Peyer's patch (tissue), 4 donors: ENCODE data around the gene CEBPB. TPM values are rescaled to one million over a fixed set of nuclear protein-coding genes. Genes with fewer than 3 reads are reported as not detected.

Experiments used
- DNase-seq, 3 donors: peaks; one replicate each; pipeline ENCODE4 v3.0.0-alpha.2; 2017 to 2019
- H3K27ac ChIP-seq, 4 donors: fragments of 200-600 bp; sonication (generic); one replicate each; pipeline ENCODE4 v1.5.1; 2016 to 2019
- H3K27me3 ChIP-seq, 2 donors: fragments of 200-600 bp; sonication (generic); one replicate each; pipeline ENCODE4 v1.5.1; 2019
- H3K36me3 ChIP-seq, 3 donors: fragments of 200-600 bp; sonication (generic); one replicate each; pipeline ENCODE4 v1.5.1; 2016 to 2019
- H3K4me1 ChIP-seq, 4 donors: fragments of 200-600 bp; sonication (generic); one replicate each; pipeline ENCODE4 v1.5.1; 2016 to 2019
- H3K4me3 ChIP-seq, 4 donors: fragments of 200-600 bp; sonication (generic); 1 replicate in 3 of 4; 2 replicates in 1 of 4; pipeline ENCODE4 v1.5.1; 2016 to 2019; ENCODE audit warnings: mild to moderate bottlenecking in 1 of 4
- H3K9me3 ChIP-seq, 4 donors: fragments of 200-600 bp; sonication (generic); one replicate each; pipeline ENCODE4 v1.5.1; 2016 to 2019; ENCODE audit warnings: mild to moderate bottlenecking in 1 of 4
- POLR2A ChIP-seq, 2 donors: fragments of 450-650 bp; IDR thresholded peaks; one replicate each; pipeline ENCODE4 v1.5.1; 2017; ENCODE audit warnings: antibody characterized with exemption in 2 of 2, mild to moderate bottlenecking in 2 of 2, moderate library complexity in 2 of 2
- total RNA-seq, 4 donors: library from RNA; depleted of rRNA; stranded (reverse); fragments of >200 nt; gene quantifications; one replicate each; pipeline ENCODE4 v1.1.0, GENCODE V29; 2016
- TF ChIP-seq, protein P1 (sequence below), 6 experiments: fragments of 450-650 bp in 4 of 6; fragments of 200-600 bp in 2 of 6; sonication (generic) in 1 of 6; IDR thresholded peaks; one replicate each; pipeline ENCODE4 v1.5.1; 2017 to 2019; ENCODE audit warnings: antibody characterized with exemption in 6 of 6, mild to moderate bottlenecking in 3 of 6, moderate library complexity in 1 of 6

The CEBPB gene
- total RNA-seq, 4 donors from 2014 or later = 13.8 to 41.3 (median 27.8) TPM

GRCh38 chr20:50186987-50187402 is 3.6 kb upstream of the CEBPB start:
- H3K27ac ChIP-seq = no peak overlapping the region
- H3K9me3 ChIP-seq = no peaks in the 10 kb centered on the region
- H3K4me3 ChIP-seq = no peak overlapping the region
- peaks cover 0 to 6% (median 0%) of the 10 kb centered on the region in 4 donors for H3K4me1 ChIP-seq
- H3K36me3 ChIP-seq = no peaks in the 10 kb centered on the region
- TF ChIP-seq POLR2A (IDR thresholded peaks at IDR 0.05) = no peak
- TF ChIP-seq, protein P1, sequence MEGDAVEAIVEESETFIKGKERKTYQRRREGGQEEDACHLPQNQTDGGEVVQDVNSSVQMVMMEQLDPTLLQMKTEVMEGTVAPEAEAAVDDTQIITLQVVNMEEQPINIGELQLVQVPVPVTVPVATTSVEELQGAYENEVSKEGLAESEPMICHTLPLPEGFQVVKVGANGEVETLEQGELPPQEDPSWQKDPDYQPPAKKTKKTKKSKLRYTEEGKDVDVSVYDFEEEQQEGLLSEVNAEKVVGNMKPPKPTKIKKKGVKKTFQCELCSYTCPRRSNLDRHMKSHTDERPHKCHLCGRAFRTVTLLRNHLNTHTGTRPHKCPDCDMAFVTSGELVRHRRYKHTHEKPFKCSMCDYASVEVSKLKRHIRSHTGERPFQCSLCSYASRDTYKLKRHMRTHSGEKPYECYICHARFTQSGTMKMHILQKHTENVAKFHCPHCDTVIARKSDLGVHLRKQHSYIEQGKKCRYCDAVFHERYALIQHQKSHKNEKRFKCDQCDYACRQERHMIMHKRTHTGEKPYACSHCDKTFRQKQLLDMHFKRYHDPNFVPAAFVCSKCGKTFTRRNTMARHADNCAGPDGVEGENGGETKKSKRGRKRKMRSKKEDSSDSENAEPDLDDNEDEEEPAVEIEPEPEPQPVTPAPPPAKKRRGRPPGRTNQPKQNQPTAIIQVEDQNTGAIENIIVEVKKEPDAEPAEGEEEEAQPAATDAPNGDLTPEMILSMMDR (IDR thresholded peaks at IDR 0.05) = no peak
- DNase-seq = peak in 1 of 3 donors; percentile 37
- H3K27me3 ChIP-seq = no peaks in the 10 kb centered on the region

- Histone ChIP-seq H3K4me1 (peaks cover 0 to 7% (median 0%) of the 10 kb centered on the region in 4 donors), H3K27me3 (no peaks in the 10 kb centered on the region), H3K4me3 (no peak overlapping the region), H3K27ac (no peak overlapping the region), H3K9me3 (no peaks in the 10 kb centered on the region), H3K36me3 (no peaks in the 10 kb centered on the region)
- TF ChIP-seq, protein P1 (IDR thresholded peaks at IDR 0.05) = no peak
- no peak for TF ChIP-seq POLR2A (IDR thresholded peaks at IDR 0.05)
- DNase-seq = peak in 1 of 3 donors; percentile 54
Measured at GRCh38 chr20:50187403-50188051, 3.1 kb upstream of the CEBPB start.

- Histone ChIP-seq H3K4me1 (peaks cover 0 to 15% (median 2%) of the 10 kb centered on the region in 4 donors), H3K36me3 (peaks cover 0 to 3% (median 0%) of the 10 kb centered on the region in 3 donors), H3K27me3 (no peaks in the 10 kb centered on the region), H3K4me3 (no peak overlapping the region), H3K27ac (no peak overlapping the region), H3K9me3 (no peaks in the 10 kb centered on the region)
- TF ChIP-seq, protein P1 (IDR thresholded peaks at IDR 0.05) = no peak
- no peak for TF ChIP-seq POLR2A (IDR thresholded peaks at IDR 0.05)
- DNase-seq = no peak
Measured at GRCh38 chr20:50188287-50188688, 2.3 kb upstream of the CEBPB start.

GRCh38 chr20:50188879-50189680 is 1.6 kb upstream of the CEBPB start:
- peak overlapping the region in 1 of 4 donors; percentile 100 for H3K27ac ChIP-seq
- peaks cover 0 to 16% (median 8%) of the 10 kb centered on the region in 4 donors for H3K4me1 ChIP-seq
- H3K27me3 ChIP-seq = no peaks in the 10 kb centered on the region
- H3K36me3 ChIP-seq = peaks cover 0 to 11% (median 0%) of the 10 kb centered on the region in 3 donors
- no peak overlapping the region for H3K4me3 ChIP-seq
- DNase-seq = peak in 2 of 3 donors; percentile 50 to 53
- no peaks in the 10 kb centered on the region for H3K9me3 ChIP-seq
- TF ChIP-seq, protein P1 (IDR thresholded peaks at IDR 0.05) = no peak
- TF ChIP-seq POLR2A (IDR thresholded peaks at IDR 0.05) = no peak

DNA sequence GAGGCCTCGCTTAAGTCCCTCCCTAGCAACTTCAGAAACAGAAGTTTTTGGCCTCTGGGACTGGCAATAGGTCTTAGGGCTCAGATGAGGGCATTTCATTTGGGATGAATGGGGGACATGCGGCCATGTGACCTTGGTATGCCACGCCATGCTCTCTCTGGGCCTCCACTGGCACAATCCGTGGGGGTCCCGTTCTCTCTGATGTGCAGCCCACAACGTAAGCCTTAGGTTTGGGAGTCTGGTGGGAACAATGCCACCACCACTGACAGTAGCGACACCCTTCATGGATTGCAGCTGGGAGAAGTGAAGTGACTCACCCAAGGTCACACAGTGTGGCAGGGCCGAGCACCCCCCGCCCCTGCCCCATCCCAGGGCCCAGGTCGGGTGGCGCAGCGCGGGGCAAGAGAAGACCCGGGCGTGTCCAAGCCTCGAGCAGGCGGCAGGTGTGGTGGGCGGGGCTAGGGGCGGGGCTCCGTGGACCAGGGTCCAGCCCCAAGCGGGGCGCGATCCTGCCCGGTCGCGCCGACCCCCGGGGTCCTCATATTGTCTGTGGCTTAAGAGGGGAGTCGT is 864 bp upstream of the CEBPB start:
- peak; percentile 61 to 90 (median 90) for DNase-seq
- no peaks in the 10 kb centered on the region for H3K27me3 ChIP-seq
- H3K9me3 ChIP-seq = no peaks in the 10 kb centered on the region
- peaks cover 0 to 16% (median 0%) of the 10 kb centered on the region in 3 donors for H3K36me3 ChIP-seq
- peak overlapping the region; percentile 95 to 100 (median 96) for H3K27ac ChIP-seq
- H3K4me3 ChIP-seq = peak overlapping the region; percentile 61 to 95 (median 94)
- TF ChIP-seq, protein P1 (IDR thresholded peaks at IDR 0.05) = no peak
- TF ChIP-seq POLR2A (IDR thresholded peaks at IDR 0.05) = no peak
- peaks cover 0 to 16% (median 11%) of the 10 kb centered on the region in 4 donors for H3K4me1 ChIP-seq
